Left lobe of liver (tissue), 2 donors: ENCODE data around the gene KLK6. TPM values are rescaled to one million over a fixed set of nuclear protein-coding genes. Genes with fewer than 3 reads are reported as not detected.

ENCODE experiments used
- ATAC-seq: fragments of 200-7000 bp; cut with Tn5 transposase; one replicate; pipeline ENCODE4 v1.9.1; 2020; ENCODE audit warnings: mild to moderate bottlenecking, moderate library complexity
- DNase-seq: peaks from one replicate; pipeline ENCODE4 v3.0.0-alpha.2; 2020; ENCODE audit warnings: low spot score
- total RNA-seq: library from RNA; stranded (reverse); gene quantifications from one replicate; pipeline ENCODE4 v1.2.1, GENCODE V29; 2021
- donor health status: DM: no; HTN: no; CAD: no; lungs with moderate emphysema.
- donor health status: DM: no; HTN: yes; CAD: no.

Gene KLK6
- total RNA-seq, 1 donor from 2014 or later, result not detected

DNA sequence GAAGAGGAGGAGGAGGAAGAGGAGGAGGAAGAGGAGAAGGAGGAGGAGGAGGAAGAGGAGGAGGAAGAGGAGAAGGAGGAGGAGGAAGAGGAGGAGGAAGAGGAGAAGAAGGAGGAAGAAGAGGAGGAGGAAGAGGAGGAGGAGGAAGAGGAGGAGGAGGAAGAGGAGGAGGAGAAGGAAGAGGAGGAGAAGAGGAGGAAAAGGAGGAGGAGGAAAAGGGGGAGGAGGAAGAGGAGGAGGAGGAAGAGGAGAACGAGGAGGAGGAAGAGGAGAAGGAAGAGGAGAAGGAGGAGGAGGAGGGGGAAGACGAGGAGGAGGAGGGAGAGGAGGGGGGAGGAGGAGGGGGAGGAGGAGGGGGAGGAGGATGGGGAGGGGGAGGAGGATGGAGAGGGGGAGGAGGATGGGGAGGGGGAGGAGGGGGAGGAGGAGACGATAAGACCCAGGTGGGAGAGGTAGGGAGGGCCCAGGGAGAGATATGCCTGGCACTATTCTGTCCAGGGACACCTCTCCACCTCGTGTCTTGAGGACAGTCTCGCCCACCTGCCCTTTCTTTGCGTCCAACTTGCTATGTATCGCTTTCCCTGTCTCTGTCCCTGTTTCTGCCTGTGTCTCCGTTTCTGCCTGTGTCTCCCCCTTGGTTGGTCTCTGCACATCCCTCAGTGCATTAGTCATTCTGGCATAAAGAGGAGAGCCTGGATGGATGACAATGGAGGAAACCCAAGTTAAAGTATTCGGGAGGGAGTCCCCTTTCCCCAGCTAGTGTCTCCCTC is 9.5 kb downstream of the KLK6 start:
- DNase-seq (no peak), ATAC-seq (no peak)

DNA sequence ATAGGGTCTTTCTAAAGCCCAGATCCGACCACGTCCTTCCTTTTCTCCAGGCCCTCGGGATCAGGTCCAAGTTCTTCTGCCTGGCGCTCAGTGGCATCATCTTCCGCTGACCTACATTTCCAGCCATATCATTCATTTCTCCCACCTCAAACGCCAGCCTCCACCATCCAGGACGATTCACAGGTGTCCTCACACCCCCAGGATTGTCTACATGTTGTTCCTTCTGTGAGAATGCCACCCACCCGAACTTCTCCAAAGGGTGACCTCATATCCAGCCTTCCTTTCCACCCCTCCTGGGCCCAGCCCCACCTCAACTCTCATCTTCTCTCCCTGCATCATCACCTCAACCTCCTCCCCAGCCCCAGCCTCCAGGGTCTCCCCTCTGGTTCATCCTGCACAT is 11.8 kb downstream of the KLK6 start:
- no peak for DNase-seq
- ATAC-seq, result no peak

DNA sequence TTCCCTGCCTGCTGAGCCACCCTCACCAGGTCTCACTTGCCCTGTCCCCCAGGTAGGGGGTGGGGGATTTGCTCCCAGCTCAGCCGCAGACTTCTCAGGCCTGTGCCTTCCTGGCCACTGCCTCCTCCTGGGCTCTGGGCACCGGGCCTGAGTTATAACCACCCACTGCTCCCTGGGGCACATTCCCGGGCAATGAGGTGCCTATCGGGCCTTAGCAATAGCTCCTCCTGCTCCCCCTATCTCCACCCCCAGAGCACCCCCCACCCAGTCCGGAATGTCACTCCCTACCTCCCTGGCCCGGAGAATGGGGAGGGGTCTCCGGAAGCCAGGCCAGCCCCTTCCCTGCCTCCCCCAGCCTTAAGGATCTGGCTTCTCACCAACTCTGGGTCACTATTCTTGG is 16.5 kb downstream of the KLK6 start, which contains the start of gene KLK5:
TSS of gene KLK5 (minus strand) at position 129 of the 400 bp plus-strand sequence. CDS start 381 bp downstream, outside the sequence.
- ATAC-seq (no peak), DNase-seq (no peak)

DNA sequence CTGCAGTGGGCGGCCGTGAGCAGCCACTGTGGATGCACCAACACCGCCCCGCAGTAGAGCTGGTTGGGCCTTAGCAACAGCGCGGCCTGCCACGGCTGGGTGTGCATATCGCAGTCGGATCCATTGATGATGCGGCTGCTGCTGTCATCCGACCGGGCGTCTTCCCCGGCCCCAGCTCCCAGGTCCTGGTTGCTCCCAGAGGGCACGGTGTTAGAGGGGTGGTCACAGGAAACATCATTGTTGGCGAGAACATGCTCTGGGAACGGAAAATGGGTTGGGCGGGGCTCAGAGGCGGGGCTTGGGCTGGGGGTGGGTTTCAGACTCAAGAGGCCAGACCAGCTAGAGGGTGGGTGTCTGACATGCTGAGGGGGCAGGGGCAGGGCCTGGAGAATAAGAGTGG is 19.5 kb downstream of the KLK6 start:
- ATAC-seq, result no peak
- no peak for DNase-seq

DNA sequence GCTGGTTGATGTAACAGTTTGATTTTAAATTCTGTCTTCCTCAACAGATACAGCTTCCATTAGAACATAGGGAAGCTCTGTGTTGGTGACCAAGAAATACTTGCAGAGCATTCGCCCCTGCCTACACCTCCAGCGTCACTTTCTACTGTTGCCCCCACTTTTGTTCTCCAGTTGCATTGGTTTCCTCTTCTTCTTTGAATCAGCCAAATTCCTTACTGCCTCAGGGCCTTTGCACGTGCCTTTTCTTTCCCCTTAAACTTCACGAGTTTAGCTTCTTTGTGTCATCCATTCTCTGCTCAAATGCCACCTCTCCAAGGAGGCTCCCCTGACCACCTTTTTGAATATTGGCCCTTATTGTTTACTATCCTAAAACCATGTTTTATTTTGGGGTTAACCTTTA is 22.3 kb downstream of the KLK6 start:
- no peak for ATAC-seq
- DNase-seq, result no peak

DNA sequence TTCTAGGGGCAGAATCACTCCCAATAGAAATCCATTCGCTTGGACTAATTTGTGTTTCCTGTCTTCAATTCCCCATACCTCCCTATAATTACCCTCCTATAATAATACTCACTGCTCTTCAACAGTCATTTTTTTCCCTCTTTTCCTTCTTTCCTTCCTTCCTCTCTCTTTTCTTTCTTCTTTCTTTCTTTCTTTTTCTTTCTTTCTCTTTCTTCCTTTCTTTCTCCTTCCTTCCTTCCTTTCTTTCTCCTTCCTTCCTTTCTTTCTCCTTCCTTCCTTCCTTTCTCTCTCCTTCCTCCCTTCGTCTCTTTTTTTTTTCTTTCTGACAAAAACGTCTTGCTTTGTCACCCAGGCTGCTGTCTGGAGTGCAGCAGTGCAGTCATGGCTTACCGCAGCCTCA is 24.6 kb downstream of the KLK6 start:
- DNase-seq, result no peak
- no peak for ATAC-seq

DNA sequence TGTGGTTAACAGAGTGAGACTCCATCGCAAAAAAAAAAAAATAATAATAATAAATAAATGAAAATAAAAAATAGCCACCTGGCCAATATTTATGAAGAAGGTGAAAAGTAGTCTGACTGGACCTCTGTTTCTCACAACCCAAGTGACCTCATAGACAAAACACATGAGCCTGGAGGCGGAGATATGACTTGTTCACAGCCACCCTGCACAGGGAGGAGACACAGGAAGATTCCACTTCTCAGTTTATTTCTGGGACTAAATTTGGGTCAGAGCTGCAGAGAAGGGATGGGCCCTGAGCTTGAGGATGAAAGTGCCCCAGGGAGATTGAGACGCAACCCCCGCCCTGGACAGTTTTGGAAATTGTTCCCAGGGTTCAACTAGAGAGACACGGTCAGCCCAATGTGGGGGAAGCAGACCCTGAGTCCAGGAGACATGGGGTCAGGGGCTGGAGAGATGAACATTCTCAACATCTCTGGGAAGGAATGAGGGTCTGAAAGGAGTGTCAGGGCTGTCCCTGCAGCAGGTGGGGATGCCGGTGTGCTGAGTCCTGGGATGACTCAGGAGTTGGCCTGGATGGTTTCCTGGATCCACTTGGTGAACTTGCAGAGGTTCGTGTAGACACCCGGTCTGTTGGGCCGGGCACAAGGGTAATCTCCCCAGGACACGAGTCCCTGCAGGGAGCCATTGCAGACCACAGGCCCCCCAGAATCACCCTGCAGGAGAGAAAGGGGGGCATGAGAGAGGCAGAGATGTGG is 26.1 kb downstream of the KLK6 start:
- ATAC-seq, result no peak

DNA sequence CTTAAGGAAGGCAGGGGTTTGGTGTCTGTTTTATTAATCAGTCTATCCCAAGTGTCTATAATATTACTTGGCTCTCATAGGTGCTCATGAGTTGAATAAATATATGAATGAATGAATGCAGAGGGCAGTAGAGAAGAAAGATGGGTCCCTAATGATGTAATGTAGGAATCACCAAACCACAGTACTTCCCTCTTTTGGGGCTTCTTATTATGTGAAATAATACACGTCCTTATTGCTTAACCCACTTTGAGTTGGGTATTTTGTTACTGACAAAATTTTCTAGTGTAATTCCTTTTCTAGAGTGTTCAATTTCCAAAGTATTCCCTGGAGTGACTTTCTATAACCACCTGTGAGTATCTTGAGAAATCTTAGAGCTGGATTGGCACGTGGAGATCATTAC is 29.8 kb downstream of the KLK6 start:
- ATAC-seq (no peak), DNase-seq (no peak)

More for the DNA sequence above, 26.1 kb downstream of the KLK6 start:
- DNase-seq, result no peak

DNA sequence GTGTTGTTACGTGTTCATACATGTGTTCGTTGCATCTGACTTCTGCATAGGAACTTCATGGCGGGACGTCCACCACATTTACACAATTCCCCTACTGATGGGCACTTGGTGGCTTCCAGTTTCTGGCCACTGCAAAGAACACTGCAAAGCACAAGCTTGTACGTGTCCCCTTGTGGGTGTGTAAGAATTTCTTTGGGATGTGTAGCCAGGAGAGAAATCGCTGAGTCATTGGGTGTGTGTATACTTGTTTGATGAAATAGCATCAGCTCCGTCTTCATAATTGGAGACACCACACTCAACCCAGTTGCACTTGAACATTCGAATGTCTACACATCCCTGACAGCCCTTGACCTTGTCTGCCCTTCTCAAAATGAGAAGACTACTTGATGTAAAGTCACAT is 35.8 kb downstream of the KLK6 start:
- DNase-seq, result no peak

DNA sequence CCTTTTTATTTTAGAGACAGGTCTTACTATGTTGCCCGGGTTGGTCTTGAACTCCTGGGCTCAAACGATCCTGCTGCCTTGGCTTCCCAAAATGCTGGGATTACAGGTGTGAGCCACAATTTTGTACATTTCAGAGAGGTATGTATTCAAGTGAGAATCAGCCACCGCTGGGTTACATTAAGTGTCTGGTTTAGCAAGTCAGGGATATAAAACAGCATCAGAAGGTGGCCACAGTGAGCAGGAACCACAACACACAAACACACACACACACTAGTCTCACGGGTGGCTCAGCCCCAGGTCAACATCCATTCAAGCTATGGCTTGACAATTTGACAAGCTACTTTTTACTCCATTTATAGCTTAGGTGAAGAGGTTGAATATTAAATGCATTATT is 36.7 kb downstream of the KLK6 start:
- ATAC-seq (no peak), DNase-seq (no peak)

More for the DNA sequence above, 35.8 kb downstream of the KLK6 start:
- ATAC-seq, result no peak

DNA sequence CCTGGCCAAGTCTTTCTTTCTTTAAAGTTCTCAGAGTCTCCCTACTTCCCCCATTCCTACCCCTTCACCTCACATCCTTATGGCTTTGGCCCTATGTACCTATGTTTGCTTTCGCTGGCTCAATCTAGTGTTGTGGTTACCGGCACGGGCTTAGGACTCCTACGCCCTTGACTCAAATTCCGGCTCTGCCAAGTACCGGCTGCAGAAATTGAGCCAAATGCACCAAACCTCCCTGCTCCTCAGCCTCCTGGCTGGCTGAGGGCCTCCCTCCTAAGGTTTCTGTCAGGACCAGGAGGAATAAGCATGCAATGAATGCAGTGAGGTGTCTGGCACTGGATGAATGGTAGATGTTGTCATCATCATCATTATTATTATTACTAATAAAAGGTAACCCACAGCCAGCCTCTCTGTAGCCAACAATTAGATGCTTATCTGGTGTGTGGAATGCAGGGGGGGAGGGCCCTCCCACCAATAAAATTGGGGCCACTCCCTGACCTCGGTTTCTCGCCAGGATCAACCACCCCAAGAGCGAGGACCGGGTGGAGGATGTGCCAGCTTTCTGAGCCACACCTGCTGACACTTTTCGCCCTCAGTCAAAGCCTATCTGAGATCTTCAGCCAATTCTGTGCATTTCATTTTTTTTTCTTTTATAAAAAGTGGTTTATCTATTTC is 37.2 kb downstream of the KLK6 start:
- ATAC-seq (no peak), DNase-seq (no peak)

DNA sequence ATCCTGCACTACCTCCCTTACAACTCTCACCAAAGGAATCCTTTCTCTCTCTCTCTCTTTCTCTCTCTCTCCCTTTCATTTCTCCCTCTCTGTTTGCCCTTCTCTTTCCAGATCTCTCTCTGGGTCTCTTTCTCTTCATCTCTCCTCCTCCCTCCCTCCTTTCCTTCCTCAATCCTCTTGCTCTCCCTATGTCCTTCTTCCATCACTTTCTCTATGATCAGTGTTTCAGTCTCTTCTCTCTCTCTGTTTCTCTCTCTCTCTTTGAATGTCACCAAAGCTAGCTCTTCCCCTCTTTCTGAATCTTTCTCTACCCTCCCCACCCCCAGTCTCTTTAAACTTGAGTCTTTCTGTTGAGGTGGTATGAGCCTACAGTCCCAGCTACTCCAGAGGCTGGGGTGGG is 38.4 kb downstream of the KLK6 start:
- no peak for ATAC-seq
- no peak for DNase-seq

DNA sequence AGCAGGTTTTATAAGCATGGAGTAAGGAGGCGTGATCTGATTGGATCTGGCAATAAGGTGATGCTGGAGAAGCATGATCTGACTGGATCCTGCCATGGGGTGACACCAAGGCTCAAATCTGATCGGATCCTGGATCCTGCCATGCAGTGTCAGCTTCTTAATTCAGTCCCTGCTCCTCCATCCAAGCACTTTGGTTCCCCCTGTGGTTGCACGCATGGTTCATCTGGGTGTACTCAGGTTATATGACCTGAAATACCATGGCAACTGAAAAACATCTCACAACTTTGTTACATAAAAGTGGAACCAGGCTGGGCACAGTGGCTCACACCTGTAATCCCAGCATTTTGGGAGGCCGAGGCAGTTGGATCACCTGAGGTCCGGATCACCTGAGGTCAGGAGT is 40.6 kb downstream of the KLK6 start:
- DNase-seq, result no peak
- ATAC-seq, result no peak

DNA sequence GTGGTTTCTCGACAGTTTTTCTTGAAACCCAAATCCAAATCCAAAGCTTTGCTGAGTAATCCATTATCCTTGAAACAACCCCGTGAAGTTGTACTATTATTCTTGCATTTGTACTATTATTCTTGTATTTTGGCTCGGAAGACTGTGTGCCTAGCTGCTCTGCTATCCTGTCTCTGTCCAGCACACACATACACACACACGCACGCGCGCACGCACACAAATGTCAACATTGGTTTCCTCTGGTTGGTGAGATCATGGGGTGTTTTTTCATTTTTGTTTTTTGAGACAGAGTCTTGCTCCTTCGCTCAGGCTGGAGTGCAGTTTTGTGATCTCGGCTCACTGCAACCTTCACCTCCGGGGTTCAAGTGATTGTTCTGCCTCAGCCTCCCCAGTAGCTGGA is 43.2 kb downstream of the KLK6 start:
- ATAC-seq (no peak), DNase-seq (no peak)

DNA sequence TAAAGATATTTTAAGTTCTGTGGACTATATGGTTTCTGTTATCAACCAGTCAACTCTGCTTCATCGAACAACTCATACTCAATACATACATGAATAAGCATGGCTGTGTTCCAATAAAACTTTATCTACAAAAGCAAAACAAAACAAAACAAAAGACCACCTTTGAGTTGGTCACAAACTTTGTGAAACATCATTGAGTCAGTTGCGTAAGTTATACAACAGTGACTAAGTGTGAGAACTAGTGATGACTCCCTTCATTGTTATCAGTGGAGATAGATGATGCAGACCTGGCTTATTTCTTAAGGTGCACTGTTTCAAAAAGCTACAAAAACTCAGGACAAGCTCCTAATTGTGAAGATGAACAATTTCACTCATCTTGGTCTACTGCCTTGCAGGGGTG is 43.7 kb downstream of the KLK6 start:
- ATAC-seq, result no peak

DNA sequence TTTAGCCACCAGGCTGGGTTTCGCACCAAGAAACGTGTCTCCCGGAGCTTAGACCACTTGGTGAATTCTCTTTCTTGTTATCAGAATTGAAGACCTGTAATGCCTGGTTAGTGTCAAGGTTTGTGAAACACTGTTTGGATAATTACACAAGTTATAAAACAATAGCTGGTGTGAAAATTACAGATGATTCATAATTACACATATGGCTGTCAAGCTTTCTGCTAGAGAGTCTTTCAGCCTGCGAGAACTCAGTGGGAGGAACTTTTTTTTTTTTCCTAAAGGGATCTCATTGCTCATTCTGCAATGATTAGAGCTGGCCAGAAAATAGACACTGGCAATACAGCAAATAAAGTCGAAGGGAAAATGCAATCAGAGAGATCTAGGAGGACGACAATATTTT is 44.8 kb downstream of the KLK6 start:
- DNase-seq (no peak), ATAC-seq (no peak)

More for the DNA sequence above, 43.7 kb downstream of the KLK6 start:
- no peak for DNase-seq

DNA sequence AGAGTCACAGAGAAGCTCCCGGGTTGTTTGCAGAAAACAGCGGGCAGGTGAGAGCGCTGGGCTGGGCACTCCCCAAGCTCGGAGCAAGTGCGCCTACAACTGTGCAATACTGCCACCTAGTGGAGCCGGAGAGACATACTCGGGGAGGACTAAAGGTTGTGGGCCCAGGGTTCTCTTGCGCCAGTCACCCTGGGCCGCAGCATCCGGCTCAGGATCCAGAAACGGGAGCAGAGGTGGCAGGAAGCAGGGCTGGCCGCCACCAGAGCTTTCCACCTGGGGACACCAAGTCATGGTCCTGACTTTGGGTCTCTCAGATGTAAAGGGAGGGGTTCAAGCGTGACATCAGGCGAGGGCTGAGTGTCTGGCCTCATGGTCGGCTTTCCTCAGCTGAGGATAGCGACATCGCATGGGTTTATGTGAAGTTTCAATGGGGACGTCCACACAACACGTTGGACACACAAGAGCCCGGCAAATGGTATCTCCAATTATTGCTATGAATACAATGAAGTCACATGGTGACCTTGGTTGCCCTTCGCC is 47.0 kb downstream of the KLK6 start:
- DNase-seq (peak; percentile 74), ATAC-seq (peak; percentile 100)

DNA sequence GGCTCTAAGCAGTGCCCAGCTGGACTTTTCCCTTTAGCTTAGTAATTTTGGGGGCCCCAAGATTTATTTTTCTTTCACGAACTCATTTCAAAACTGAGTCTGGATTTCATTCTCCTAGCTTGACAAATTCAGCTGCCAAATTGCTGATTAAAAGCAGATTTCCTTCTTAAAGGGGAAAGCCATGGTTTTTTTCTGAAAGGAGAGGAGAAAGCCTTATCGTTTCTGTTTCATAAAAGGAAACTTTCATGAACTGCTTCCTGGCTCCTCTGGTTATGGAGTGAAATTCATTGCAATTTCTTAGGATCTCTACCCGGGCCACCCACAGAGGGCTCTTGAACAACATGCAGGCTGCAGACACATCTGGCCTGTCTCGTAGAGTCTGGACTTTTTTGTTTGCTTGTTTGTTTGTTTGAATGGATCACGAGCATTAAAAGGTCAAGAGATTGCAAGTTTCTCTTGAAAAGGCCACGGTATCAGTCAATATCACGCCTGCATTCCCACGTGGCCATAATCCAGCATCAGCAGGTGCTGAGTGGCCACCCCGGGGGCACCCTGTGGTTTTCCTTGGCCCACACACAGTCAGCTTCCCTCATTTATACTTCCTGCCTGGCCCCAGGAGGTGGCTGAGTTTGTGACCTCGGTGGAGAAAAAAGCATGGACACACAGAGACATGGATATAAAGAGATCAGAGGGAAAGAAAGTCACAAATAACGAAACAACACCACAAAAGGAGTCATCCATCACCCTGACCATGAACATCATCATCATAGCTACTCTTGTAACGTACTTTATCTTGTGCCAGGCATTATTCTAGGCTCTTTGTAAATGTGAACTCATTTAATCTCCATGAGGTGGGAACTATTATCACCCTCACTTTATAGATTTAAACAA is 47.7 kb downstream of the KLK6 start:
- DNase-seq (no peak), ATAC-seq (no peak)

DNA sequence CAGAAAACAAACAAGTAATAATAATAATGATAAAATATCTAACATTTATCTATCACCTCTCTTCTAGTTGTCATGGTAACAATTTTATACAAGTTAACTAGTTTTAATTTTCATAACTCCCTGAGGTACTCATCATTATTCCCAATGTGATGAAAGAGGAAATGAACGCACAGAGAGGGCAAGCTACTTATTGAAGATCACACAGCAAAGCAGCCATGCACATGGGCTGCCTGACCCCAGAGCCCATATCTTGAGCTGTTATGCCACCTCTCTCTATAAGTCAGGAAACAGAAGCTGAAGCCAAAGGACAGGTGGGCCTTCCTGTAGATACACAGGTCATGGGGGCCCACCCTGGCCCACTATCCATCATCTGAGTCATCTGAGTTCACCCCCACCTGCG is 53.3 kb downstream of the KLK6 start:
- no peak for DNase-seq
- no peak for ATAC-seq
